ENCODE measurements around the gene TRAF5. TPM values are rescaled to one million over a fixed set of nuclear protein-coding genes. Genes with fewer than 3 reads are reported as not detected.

TRAF5 gene, protein sequence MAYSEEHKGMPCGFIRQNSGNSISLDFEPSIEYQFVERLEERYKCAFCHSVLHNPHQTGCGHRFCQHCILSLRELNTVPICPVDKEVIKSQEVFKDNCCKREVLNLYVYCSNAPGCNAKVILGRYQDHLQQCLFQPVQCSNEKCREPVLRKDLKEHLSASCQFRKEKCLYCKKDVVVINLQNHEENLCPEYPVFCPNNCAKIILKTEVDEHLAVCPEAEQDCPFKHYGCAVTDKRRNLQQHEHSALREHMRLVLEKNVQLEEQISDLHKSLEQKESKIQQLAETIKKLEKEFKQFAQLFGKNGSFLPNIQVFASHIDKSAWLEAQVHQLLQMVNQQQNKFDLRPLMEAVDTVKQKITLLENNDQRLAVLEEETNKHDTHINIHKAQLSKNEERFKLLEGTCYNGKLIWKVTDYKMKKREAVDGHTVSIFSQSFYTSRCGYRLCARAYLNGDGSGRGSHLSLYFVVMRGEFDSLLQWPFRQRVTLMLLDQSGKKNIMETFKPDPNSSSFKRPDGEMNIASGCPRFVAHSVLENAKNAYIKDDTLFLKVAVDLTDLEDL
- 10 to 100 TPM in 1 of 6 experiments, 1 to 10 TPM in 5; 7.7 to 12.3 (median 8.7) TPM for total RNA-seq (2021; fragmentation: NEBNext Ultra II Directional; extraction: Animal tissue kit (Norgen Biotek cat#: 25700))
- long read RNA-seq, partial matches to known transcripts: 1 of 6 reads
- long read RNA-seq, other reads (novel, unspliced or antisense): 3 of 6 reads

DNA sequence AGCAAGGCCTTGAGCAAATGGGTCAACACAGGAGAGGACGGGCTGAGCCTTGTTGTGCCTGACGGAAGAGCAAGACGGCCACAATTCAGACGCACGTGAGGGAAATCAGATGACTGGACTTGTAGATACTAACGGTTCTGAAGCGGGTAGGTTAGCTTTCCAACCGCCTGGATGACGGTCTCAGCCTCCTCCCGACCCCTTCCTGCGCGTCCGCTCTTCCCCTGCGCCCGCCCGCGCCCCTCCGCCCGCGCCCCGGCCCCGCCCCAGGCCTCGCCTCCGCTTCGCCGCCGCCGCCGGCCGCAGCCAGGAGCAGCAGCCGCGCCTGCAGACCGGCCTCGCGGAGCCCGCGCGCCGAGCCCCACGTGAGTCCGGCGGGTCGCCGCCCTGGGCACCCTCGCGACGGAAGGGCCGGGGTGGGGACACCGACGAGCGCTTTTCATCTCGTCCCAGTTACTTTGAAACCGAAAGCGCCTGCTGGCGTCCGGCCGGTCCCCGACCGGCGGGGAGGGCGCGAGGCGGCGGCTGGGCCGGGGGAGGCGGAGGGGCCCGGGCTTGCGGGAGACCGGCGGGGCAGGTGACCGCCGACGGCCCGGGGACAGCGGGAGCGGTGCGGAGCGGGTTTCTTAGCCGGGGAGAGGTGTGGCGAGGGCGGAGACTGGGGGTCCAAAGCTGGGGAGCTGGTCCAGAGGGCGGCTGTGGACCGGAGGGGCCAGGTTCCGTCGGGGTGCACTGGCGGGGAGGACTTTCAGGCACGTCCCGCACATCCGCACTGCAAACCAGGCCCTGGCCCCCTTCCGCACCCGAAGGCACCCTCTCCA, at the start of gene TRAF5:
TRAF5 (plus strand) TSS at position 306 of the 818 bp plus-strand sequence. CDS start 26,407 bp downstream, outside the sequence.
- Mint-ChIP-seq H3K4me3 (peak within 1 kb of the TSS; percentile 95), H3K9me3 (no peaks in the 10 kb centered on the region), H3K36me3 (ENCODE audit: low read depth) (peaks cover 5% of the 10 kb centered on the region; the same call in 1 of the 2 replicates), H3K27ac (peak within 1 kb of the TSS; percentile 89), H3K4me1 (ENCODE audit: low read depth) (peaks cover 56% of the 10 kb centered on the region), H3K27me3 (ENCODE audit: insufficient read depth) (peaks cover 1% of the 10 kb centered on the region)
- TF ChIP-seq, protein P1, sequence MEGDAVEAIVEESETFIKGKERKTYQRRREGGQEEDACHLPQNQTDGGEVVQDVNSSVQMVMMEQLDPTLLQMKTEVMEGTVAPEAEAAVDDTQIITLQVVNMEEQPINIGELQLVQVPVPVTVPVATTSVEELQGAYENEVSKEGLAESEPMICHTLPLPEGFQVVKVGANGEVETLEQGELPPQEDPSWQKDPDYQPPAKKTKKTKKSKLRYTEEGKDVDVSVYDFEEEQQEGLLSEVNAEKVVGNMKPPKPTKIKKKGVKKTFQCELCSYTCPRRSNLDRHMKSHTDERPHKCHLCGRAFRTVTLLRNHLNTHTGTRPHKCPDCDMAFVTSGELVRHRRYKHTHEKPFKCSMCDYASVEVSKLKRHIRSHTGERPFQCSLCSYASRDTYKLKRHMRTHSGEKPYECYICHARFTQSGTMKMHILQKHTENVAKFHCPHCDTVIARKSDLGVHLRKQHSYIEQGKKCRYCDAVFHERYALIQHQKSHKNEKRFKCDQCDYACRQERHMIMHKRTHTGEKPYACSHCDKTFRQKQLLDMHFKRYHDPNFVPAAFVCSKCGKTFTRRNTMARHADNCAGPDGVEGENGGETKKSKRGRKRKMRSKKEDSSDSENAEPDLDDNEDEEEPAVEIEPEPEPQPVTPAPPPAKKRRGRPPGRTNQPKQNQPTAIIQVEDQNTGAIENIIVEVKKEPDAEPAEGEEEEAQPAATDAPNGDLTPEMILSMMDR (IDR thresholded peaks at IDR 0.05): no peak
- DNase-seq: no peak

DNA sequence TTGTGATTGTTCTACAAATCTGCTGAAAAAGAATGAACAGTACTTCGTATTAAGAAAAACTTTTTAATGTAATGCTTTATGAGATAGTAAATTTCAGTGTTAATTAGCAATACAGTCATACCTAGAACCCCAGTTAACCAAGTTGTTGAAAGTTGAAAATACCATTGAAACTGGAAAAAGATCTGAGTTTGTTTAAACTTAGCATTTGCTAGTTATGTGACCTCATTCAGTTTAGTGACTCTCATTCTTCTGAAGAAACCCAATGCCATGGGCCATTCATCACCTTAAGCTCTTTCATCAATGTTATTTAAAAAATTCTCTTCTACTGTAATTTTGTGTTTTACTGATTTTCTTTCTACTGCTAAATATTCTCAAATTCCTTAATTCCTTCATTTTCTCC, 47.3 kb upstream of the TRAF5 start:
- no peaks in the 10 kb centered on the region for H3K36me3 Mint-ChIP-seq (ENCODE audit: low read depth)
- TF ChIP-seq, protein P1 (IDR thresholded peaks at IDR 0.05): no peak
- no peak overlapping the region for H3K27ac Mint-ChIP-seq
- H3K9me3 Mint-ChIP-seq: no peaks in the 10 kb centered on the region
- no peak for DNase-seq
- H3K4me1 Mint-ChIP-seq (ENCODE audit: low read depth): no peaks in the 10 kb centered on the region
- H3K4me3 Mint-ChIP-seq: no peak overlapping the region
- no peaks in the 10 kb centered on the region for H3K27me3 Mint-ChIP-seq (ENCODE audit: insufficient read depth)

DNA sequence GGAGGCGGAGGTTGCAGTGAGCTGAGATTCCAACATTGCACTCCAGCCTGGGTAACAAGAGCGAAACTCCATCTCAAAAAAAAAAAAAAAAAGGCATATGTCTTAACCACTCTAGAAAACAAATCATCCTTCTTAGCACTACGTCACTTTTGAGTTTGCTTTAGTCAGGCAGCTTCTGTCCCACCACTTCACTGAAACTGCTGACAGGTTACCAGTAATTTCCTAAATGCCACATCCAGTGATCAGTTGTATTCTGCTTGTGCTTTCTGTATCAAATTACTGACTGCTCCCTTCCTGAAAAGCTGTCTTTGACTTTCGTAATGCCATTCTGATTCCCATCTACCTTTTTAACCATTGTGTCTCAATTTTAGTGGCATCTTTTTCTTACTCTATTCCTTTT, 45.7 kb upstream of the TRAF5 start:
- H3K9me3 Mint-ChIP-seq: no peaks in the 10 kb centered on the region
- H3K4me1 Mint-ChIP-seq (ENCODE audit: low read depth): no peaks in the 10 kb centered on the region; the same call in 1 of the 2 replicates

DNA sequence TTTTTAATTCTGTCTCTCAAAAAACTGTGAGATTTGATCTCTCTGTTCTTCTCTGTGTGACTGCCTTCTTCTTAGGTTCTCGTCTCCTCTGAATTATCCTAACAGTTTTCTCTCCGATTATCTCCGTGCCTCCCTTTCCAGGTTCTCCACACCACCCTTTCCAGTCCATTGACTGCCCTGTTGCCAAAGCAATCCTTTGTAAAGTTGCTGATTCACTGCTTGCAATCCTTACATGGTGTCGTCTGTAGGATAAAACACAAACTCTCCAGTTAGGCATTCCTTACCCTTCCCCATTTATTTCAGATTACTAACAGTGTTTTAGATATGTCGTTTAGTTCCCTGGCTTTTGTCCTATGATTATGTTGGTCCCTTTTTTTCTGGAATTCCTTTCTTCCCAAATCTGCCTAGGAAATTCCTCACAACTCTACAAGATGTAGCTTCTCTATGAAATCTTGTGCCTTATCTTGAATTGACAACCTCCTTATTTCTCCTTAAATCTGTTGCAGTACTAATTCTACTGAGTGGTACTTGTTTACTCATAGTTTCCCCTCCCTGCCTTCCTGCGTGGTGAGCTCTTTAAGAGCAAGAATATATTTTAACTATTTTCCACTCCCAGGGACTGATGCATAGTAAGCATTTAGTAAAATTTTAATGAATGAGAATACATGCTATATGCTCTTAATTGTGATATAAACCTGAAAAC, 45.2 kb upstream of the TRAF5 start:
- Mint-ChIP-seq H3K9me3 (no peaks in the 10 kb centered on the region), H3K27me3 (ENCODE audit: insufficient read depth) (no peaks in the 10 kb centered on the region), H3K4me3 (no peak overlapping the region), H3K4me1 (ENCODE audit: low read depth) (no peaks in the 10 kb centered on the region; the same call in 1 of the 2 replicates), H3K36me3 (ENCODE audit: low read depth) (peaks cover 15% of the 10 kb centered on the region), H3K27ac (no peak overlapping the region)
- no peak for DNase-seq
- TF ChIP-seq, protein P1 (IDR thresholded peaks at IDR 0.05): no peak

More for the DNA sequence above, 45.7 kb upstream of the TRAF5 start:
- Mint-ChIP-seq H3K27ac (no peak overlapping the region), H3K4me3 (no peak overlapping the region), H3K27me3 (ENCODE audit: insufficient read depth) (no peaks in the 10 kb centered on the region), H3K36me3 (ENCODE audit: low read depth) (peaks cover 13% of the 10 kb centered on the region)
- no peak for DNase-seq
- TF ChIP-seq, protein P1 (IDR thresholded peaks at IDR 0.05): no peak

DNA sequence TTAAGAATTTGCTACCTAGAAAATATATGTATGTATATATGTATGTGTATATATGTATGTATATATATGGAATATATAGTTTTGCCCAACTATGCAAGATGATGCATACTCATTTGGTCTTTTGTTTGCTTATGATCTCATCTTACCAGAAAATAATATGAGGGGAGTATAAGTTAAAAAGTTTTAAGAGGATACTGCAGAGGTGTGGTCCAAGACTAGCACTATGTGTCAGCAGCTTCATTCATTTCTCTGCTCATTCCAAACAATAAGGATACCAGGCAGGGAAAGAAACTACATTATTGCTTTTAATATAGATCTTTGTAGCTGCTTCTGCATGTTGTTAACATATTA, 44.6 kb upstream of the TRAF5 start:
- H3K4me1 Mint-ChIP-seq (ENCODE audit: low read depth): no peaks in the 10 kb centered on the region; the same call in 1 of the 2 replicates

More for the DNA sequence above, 44.6 kb upstream of the TRAF5 start:
- DNase-seq: no peak
- TF ChIP-seq, protein P1 (IDR thresholded peaks at IDR 0.05): no peak
- Mint-ChIP-seq H3K27me3 (ENCODE audit: insufficient read depth) (no peaks in the 10 kb centered on the region), H3K27ac (no peak overlapping the region), H3K36me3 (ENCODE audit: low read depth) (peaks cover 15% of the 10 kb centered on the region), H3K4me3 (no peak overlapping the region), H3K9me3 (no peaks in the 10 kb centered on the region)

Data from HFFc6 (cell line).